ENCODE data around the gene COA8. TPM values are rescaled to one million over a fixed set of nuclear protein-coding genes. Genes with fewer than 3 reads are reported as not detected.

The COA8 gene
- total and polyA plus RNA-seq, 9 of the 15 experiments (the other 6 are each of a cell fraction or from before 2014, with no cell fraction given): 5.0 to 35.3 (median 25.7) TPM

GRCh38 chr14:103562429-103563225 lies at the start of gene COA8, which contains the start of gene BAG5 (continued):
- TF ChIP-seq, protein P1, sequence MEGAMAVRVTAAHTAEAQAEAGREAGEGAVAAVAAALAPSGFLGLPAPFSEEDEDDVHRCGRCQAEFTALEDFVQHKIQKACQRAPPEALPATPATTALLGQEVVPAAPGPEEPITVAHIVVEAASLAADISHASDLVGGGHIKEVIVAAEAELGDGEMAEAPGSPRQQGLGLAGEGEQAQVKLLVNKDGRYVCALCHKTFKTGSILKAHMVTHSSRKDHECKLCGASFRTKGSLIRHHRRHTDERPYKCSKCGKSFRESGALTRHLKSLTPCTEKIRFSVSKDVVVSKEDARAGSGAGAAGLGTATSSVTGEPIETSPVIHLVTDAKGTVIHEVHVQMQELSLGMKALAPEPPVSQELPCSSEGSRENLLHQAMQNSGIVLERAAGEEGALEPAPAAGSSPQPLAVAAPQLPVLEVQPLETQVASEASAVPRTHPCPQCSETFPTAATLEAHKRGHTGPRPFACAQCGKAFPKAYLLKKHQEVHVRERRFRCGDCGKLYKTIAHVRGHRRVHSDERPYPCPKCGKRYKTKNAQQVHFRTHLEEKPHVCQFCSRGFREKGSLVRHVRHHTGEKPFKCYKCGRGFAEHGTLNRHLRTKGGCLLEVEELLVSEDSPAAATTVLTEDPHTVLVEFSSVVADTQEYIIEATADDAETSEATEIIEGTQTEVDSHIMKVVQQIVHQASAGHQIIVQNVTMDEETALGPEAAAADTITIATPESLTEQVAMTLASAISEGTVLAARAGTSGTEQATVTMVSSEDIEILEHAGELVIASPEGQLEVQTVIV (CRISPR knock-in tag; IDR thresholded peaks at IDR 0.05; ENCODE audit: borderline replicate concordance): peak; percentile 100
- no peak for TF ChIP-seq PPARD (CRISPR knock-in tag; IDR thresholded peaks at IDR 0.05)
- no peak for TF ChIP-seq ZEB2 (IDR thresholded peaks at IDR 0.05)
- no peak for TF ChIP-seq THAP12 (CRISPR knock-in tag; IDR thresholded peaks at IDR 0.05)
- no peak for TF ChIP-seq BCL6 (CRISPR knock-in tag; IDR thresholded peaks at IDR 0.05)
- no peak for TF ChIP-seq ASH1L (IDR thresholded peaks at IDR 0.05; ENCODE audit: borderline replicate concordance, low read depth, partially characterized antibody)
- no peak for TF ChIP-seq ZSCAN32 (CRISPR knock-in tag; IDR thresholded peaks at IDR 0.05)
- TF ChIP-seq STAT5A (IDR thresholded peaks at IDR 0.05; ENCODE audit: borderline replicate concordance, low read length): no peak
- no peak for TF ChIP-seq E2F1 (CRISPR knock-in tag; IDR thresholded peaks at IDR 0.05)
- peak; percentile 46; the same call in 1 of the 2 replicates for TF ChIP-seq HDAC2 (IDR thresholded peaks at IDR 0.05)
- TF ChIP-seq SMARCA4 (IDR thresholded peaks at IDR 0.05): no peak
- TF ChIP-seq POLR3G (IDR thresholded peaks at IDR 0.05; ENCODE audit: extremely low read depth, insufficient read length, insufficient replicate concordance): no peak
- no peak for TF ChIP-seq ZBTB43 (CRISPR knock-in tag; IDR thresholded peaks at IDR 0.05)
- TF ChIP-seq MTA1 (IDR thresholded peaks at IDR 0.05; ENCODE audit: borderline replicate concordance): peak; percentile 59; the same call in 1 of the 2 replicates
- peak in 1 of 2 experiments; percentile 48; a peak in 1 of 4 replicates for TF ChIP-seq UBTF (IDR thresholded peaks at IDR 0.05; ENCODE audit: borderline replicate concordance in 1 of 2, low read depth in 2 of 2, low read length in 2 of 2)
- no peak for TF ChIP-seq HDAC6 (IDR thresholded peaks at IDR 0.05; ENCODE audit: low read depth, low read length)
